Dedifferentiated amniotic fluid mesenchymal stem cell (primary cell): ENCODE measurements around the gene TUBGCP5.
A peak's percentile ranks its signal among the peaks of the same experiment; 100 is the strongest.

Experiments used
- DNase-seq: peaks from one replicate; pipeline ENCODE4 v3.0.0-alpha.2; 2016; ENCODE audit errors: extremely low spot score

Gene TUBGCP5

GRCh38 chr15:22978691-22979237 is 60.6 kb downstream of the TUBGCP5 start:
- no peak for DNase-seq

- no peak for DNase-seq
Measured at GRCh38 chr15:22974745-22975144, 64.6 kb downstream of the TUBGCP5 start.

- no peak for DNase-seq
Measured at GRCh38 chr15:22973987-22974386, 65.4 kb downstream of the TUBGCP5 start.

GRCh38 chr15:22973286-22973685 is 66.1 kb downstream of the TUBGCP5 start:
- DNase-seq, result no peak

GRCh38 chr15:22969489-22969888 is 69.9 kb downstream of the TUBGCP5 start:
- no peak for DNase-seq

- DNase-seq, result peak; percentile 42
Measured at GRCh38 chr15:22968366-22968765, 71.0 kb downstream of the TUBGCP5 start.

- no peak for DNase-seq
Measured at GRCh38 chr15:22967084-22967770, 72.1 kb downstream of the TUBGCP5 start.

GRCh38 chr15:22966321-22967083 is 72.9 kb downstream of the TUBGCP5 start:
- DNase-seq, result no peak

GRCh38 chr15:22963641-22964040 is 75.7 kb downstream of the TUBGCP5 start:
- no peak for DNase-seq

- no peak for DNase-seq
Measured at GRCh38 chr15:22962611-22963010, 76.8 kb downstream of the TUBGCP5 start.

GRCh38 chr15:22961762-22962161 is 77.6 kb downstream of the TUBGCP5 start:
- DNase-seq, result peak; percentile 40

- DNase-seq, result no peak
Measured at GRCh38 chr15:22960556-22960955, 78.8 kb downstream of the TUBGCP5 start.

- DNase-seq, result no peak
Measured at GRCh38 chr15:22960126-22960525, 79.2 kb downstream of the TUBGCP5 start.

- no peak for DNase-seq
Measured at GRCh38 chr15:22959321-22960101, 79.9 kb downstream of the TUBGCP5 start.

GRCh38 chr15:22958487-22959280 is 80.7 kb downstream of the TUBGCP5 start:
- DNase-seq, result no peak

- no peak for DNase-seq
Measured at GRCh38 chr15:22956978-22957260, 82.5 kb downstream of the TUBGCP5 start.

- DNase-seq, result no peak
Measured at GRCh38 chr15:22956257-22956977, 83.0 kb downstream of the TUBGCP5 start.

- no peak for DNase-seq
Measured at GRCh38 chr15:22955544-22956119, 83.7 kb downstream of the TUBGCP5 start.

- no peak for DNase-seq
Measured at GRCh38 chr15:22954798-22955543, 84.4 kb downstream of the TUBGCP5 start.

GRCh38 chr15:22954326-22954725 is 85.0 kb downstream of the TUBGCP5 start:
- DNase-seq, result no peak
